Endodermal cell (in vitro differentiated cells): ENCODE results near the gene SH3BP4. TPM values are rescaled to one million over a fixed set of nuclear protein-coding genes. Genes with fewer than 3 reads are reported as not detected.

Experiments
- DNase-seq: peaks from one replicate; pipeline ENCODE4 v3.0.0-alpha.2; 2017
- H3K27ac ChIP-seq: 2 replicates; pipeline ENCODE4 v1.5.1; 2013; ENCODE audit warnings: mild to moderate bottlenecking, low read depth, low read length, moderate library complexity
- H3K27me3 ChIP-seq: 2 replicates; pipeline ENCODE4 v1.6.1; 2013; ENCODE audit warnings: mild to moderate bottlenecking, low read length, moderate library complexity; ENCODE audit not compliant: insufficient read depth, control insufficient read depth, poor library complexity, severe bottlenecking
- H3K36me3 ChIP-seq: 2 replicates; pipeline ENCODE4 v1.7.0; 2013; ENCODE audit warnings: mild to moderate bottlenecking, low read length, moderate library complexity; ENCODE audit not compliant: control insufficient read depth, insufficient read depth
- H3K4me1 ChIP-seq: one replicate; pipeline ENCODE4 v1.7.0; 2013; ENCODE audit warnings: low read length; ENCODE audit not compliant: control insufficient read depth, insufficient read depth
- H3K4me3 ChIP-seq: 2 replicates; pipeline ENCODE4 v1.5.1; 2013; ENCODE audit warnings: mild to moderate bottlenecking, low read length, moderate library complexity
- H3K9ac ChIP-seq: 2 replicates; pipeline ENCODE4 v1.6.1; 2013; ENCODE audit warnings: mild to moderate bottlenecking, low read length, moderate library complexity; ENCODE audit not compliant: poor library complexity, severe bottlenecking; ENCODE audit errors: extremely low read depth
- H3K9me3 ChIP-seq: 2 replicates; pipeline ENCODE4 v1.6.1; 2013; ENCODE audit warnings: mild to moderate bottlenecking, low read length, moderate library complexity; ENCODE audit not compliant: control insufficient read depth
- H3K27ac Mint-ChIP-seq: 2 replicates; pipeline ENCODE4 v1.8.0; 2020; ENCODE audit warnings: mixed read lengths
- H3K27me3 Mint-ChIP-seq: 2 replicates; pipeline ENCODE4 v1.8.0; 2021; ENCODE audit warnings: mild to moderate bottlenecking, mixed read lengths; ENCODE audit not compliant: insufficient read depth
- H3K36me3 Mint-ChIP-seq: 2 replicates; pipeline ENCODE4 v1.8.0; 2020; ENCODE audit warnings: low read depth, mixed read lengths
- H3K4me1 Mint-ChIP-seq: 2 replicates; pipeline ENCODE4 v1.8.0; 2020; ENCODE audit warnings: mixed read lengths
- H3K4me3 Mint-ChIP-seq: 2 replicates; pipeline ENCODE4 v1.8.0; 2020; ENCODE audit warnings: mild to moderate bottlenecking, moderate library complexity, mixed read lengths
- H3K9me3 Mint-ChIP-seq: 2 replicates; pipeline ENCODE4 v1.8.0; 2020; ENCODE audit warnings: mild to moderate bottlenecking, mixed read lengths
- CTCF ChIP-seq: fragments of 200-600 bp; sonication (generic); conservative IDR thresholded peaks from 2 replicates; pipeline ENCODE4 v1.5.0; 2021; ENCODE audit warnings: antibody characterized with exemption, mild to moderate bottlenecking
- WGBS, 2 experiments: methylation state at CpG; one replicate each; pipeline versions ENCODE4 v1.1.5 to v1.1.7; 2013; ENCODE audit warnings: missing lambda C conversion rate in 2 of 2, mixed read lengths in 1 of 2; ENCODE audit not compliant: insufficient coverage in 1 of 2, insufficient read length in 1 of 2; 5-methylcytosine and 5-hydroxymethylcytosine counted together
- total RNA-seq, 2 donors: library from RNA; stranded (reverse); fragmentation: NEBNext Ultra II Directional in 1 of 2; extraction: Animal tissue kit (Norgen Biotek cat#: 25700) in 1 of 2; gene quantifications; 2 replicates in 1 of 2; 3 replicates in 1 of 2; pipeline ENCODE4 v1.2.1, GENCODE V29; 2021

SH3BP4 gene
- total RNA-seq, 2 donors from 2014 or later: 49.1 to 53.4 TPM

GRCh38 chr2:235078182-235078581 is 126.4 kb downstream of the SH3BP4 start:
- H3K27ac Mint-ChIP-seq: no peak overlapping the region
- DNase-seq: peak; percentile 66

GRCh38 chr2:235078914-235079472 is 127.2 kb downstream of the SH3BP4 start:
- no peak for TF ChIP-seq CTCF
- Mint-ChIP-seq H3K27ac (no peak overlapping the region), H3K9me3 (no peaks in the 10 kb centered on the region), H3K4me1 (peaks cover 11% of the 10 kb centered on the region), H3K36me3 (no peaks in the 10 kb centered on the region), H3K27me3 (no peaks in the 10 kb centered on the region), H3K4me3 (no peak overlapping the region)
- WGBS, 2 experiments: 94% methylated on average over 6 to 8 of the region's 8 CpGs
- no peaks in the 10 kb centered on the region for H3K27me3 ChIP-seq
- DNase-seq: peak; percentile 7
- H3K9ac ChIP-seq: no peak overlapping the region
- H3K27ac ChIP-seq: no peak overlapping the region
- H3K36me3 ChIP-seq: no peaks in the 10 kb centered on the region
- no peaks in the 10 kb centered on the region for H3K9me3 ChIP-seq
- peaks cover 11% of the 10 kb centered on the region for H3K4me1 ChIP-seq
- no peak overlapping the region for H3K4me3 ChIP-seq

More at GRCh38 chr2:235078182-235078581, 126.4 kb downstream of the SH3BP4 start:
- Histone ChIP-seq H3K4me3 (no peak overlapping the region), H3K9me3 (no peaks in the 10 kb centered on the region), H3K4me1 (peaks cover 8% of the 10 kb centered on the region), H3K36me3 (no peaks in the 10 kb centered on the region), H3K27ac (no peak overlapping the region), H3K27me3 (no peaks in the 10 kb centered on the region), H3K9ac (no peak overlapping the region)
- WGBS, 2 experiments: 26 to 67% methylated on average over 1 to 3 of the region's 4 CpGs
- Mint-ChIP-seq H3K9me3 (no peaks in the 10 kb centered on the region), H3K4me3 (no peak overlapping the region), H3K36me3 (no peaks in the 10 kb centered on the region), H3K27me3 (no peaks in the 10 kb centered on the region), H3K4me1 (peaks cover 9% of the 10 kb centered on the region)
- no peak for TF ChIP-seq CTCF

GRCh38 chr2:235080101-235080500 is 128.3 kb downstream of the SH3BP4 start:
- DNase-seq: no peak
- Mint-ChIP-seq H3K9me3 (peaks cover 1% of the 10 kb centered on the region), H3K27ac (no peak overlapping the region), H3K27me3 (peaks cover 3% of the 10 kb centered on the region), H3K36me3 (no peaks in the 10 kb centered on the region), H3K4me1 (peaks cover 11% of the 10 kb centered on the region), H3K4me3 (no peak overlapping the region)
- H3K27me3 ChIP-seq: no peaks in the 10 kb centered on the region
- WGBS, 2 experiments: 86% methylated on average over 2 of the region's 2 CpGs; no CpG with 5 or more reads in 1 of the 2 experiments
- TF ChIP-seq CTCF: no peak
- H3K4me1 ChIP-seq: peaks cover 11% of the 10 kb centered on the region
- H3K9me3 ChIP-seq: no peaks in the 10 kb centered on the region
- H3K9ac ChIP-seq: no peak overlapping the region
- H3K4me3 ChIP-seq: no peak overlapping the region
- no peak overlapping the region for H3K27ac ChIP-seq
- no peaks in the 10 kb centered on the region for H3K36me3 ChIP-seq
